Measurements from ENCODE around the gene RHOU. TPM values are rescaled to one million over a fixed set of nuclear protein-coding genes. Genes with fewer than 3 reads are reported as not detected.

Gene RHOU
- total RNA-seq, 1 experiment from 2014 or later = 6.5 TPM

GRCh38 chr1:228777236-228777635 lies 42.0 kb downstream of the RHOU start:
- Mint-ChIP-seq H3K36me3 (ENCODE audit: insufficient read depth, unreplicated experiment) (no peaks in the 10 kb centered on the region), H3K27me3 (ENCODE audit: unreplicated experiment) (no peaks in the 10 kb centered on the region), H3K9me3 (ENCODE audit: low read depth, unreplicated experiment) (no peaks in the 10 kb centered on the region), H3K4me1 (ENCODE audit: low read depth, unreplicated experiment) (no peaks in the 10 kb centered on the region), H3K27ac (ENCODE audit: unreplicated experiment) (no peak overlapping the region), H3K4me3 (ENCODE audit: low read depth, unreplicated experiment) (no peak overlapping the region)
- TF ChIP-seq CTCF (IDR thresholded peaks at IDR 0.05; ENCODE audit: unreplicated experiment) = no peak
- intact Hi-C loops (cut with micrococcal nuclease; ENCODE audit: unreplicated experiment) = no loop called here
- no peak for DNase-seq
- BruUV-seq (replicated peaks) = no TSS peak
- CTCF ChIA-PET = no interaction called here

- Mint-ChIP-seq H3K4me3 (ENCODE audit: low read depth, unreplicated experiment) (no peak overlapping the region), H3K27me3 (ENCODE audit: unreplicated experiment) (no peaks in the 10 kb centered on the region), H3K9me3 (ENCODE audit: low read depth, unreplicated experiment) (no peaks in the 10 kb centered on the region), H3K36me3 (ENCODE audit: insufficient read depth, unreplicated experiment) (no peaks in the 10 kb centered on the region), H3K27ac (ENCODE audit: unreplicated experiment) (no peak overlapping the region), H3K4me1 (ENCODE audit: low read depth, unreplicated experiment) (no peaks in the 10 kb centered on the region)
- no peak for TF ChIP-seq CTCF (IDR thresholded peaks at IDR 0.05; ENCODE audit: unreplicated experiment)
- BruUV-seq (replicated peaks) = no TSS peak
- intact Hi-C loops (cut with micrococcal nuclease; ENCODE audit: unreplicated experiment) = no loop called here
- DNase-seq = no peak
- CTCF ChIA-PET = interaction anchor here (0.6 to 0.9 kb wide), 2 partner anchors 83 to 465 kb away, joined by 3 read pairs; no protein-coding TSS in a partner anchor
These were observed 42.7 kb downstream of the RHOU start for GRCh38 chr1:228778026-228778425.

- Mint-ChIP-seq H3K27ac (ENCODE audit: unreplicated experiment) (no peak overlapping the region), H3K9me3 (ENCODE audit: low read depth, unreplicated experiment) (no peaks in the 10 kb centered on the region), H3K27me3 (ENCODE audit: unreplicated experiment) (no peaks in the 10 kb centered on the region), H3K36me3 (ENCODE audit: insufficient read depth, unreplicated experiment) (no peaks in the 10 kb centered on the region), H3K4me1 (ENCODE audit: low read depth, unreplicated experiment) (no peaks in the 10 kb centered on the region), H3K4me3 (ENCODE audit: low read depth, unreplicated experiment) (no peak overlapping the region)
- no peak for DNase-seq
- intact Hi-C loops (cut with micrococcal nuclease; ENCODE audit: unreplicated experiment) = no loop called here
- no peak for TF ChIP-seq CTCF (IDR thresholded peaks at IDR 0.05; ENCODE audit: unreplicated experiment)
- BruUV-seq (replicated peaks) = no TSS peak
- CTCF ChIA-PET = interaction anchor here (0.6 to 0.9 kb wide), 2 partner anchors 82 to 466 kb away, joined by 3 read pairs; no protein-coding TSS in a partner anchor
These were observed 43.2 kb downstream of the RHOU start for GRCh38 chr1:228778466-228778865.

GRCh38 chr1:228778961-228779360 lies 43.7 kb downstream of the RHOU start:
- CTCF ChIA-PET = no interaction called here
- no peak for TF ChIP-seq CTCF (IDR thresholded peaks at IDR 0.05; ENCODE audit: unreplicated experiment)
- Mint-ChIP-seq H3K27ac (ENCODE audit: unreplicated experiment) (no peak overlapping the region), H3K9me3 (ENCODE audit: low read depth, unreplicated experiment) (no peaks in the 10 kb centered on the region), H3K27me3 (ENCODE audit: unreplicated experiment) (no peaks in the 10 kb centered on the region), H3K4me1 (ENCODE audit: low read depth, unreplicated experiment) (no peaks in the 10 kb centered on the region), H3K36me3 (ENCODE audit: insufficient read depth, unreplicated experiment) (no peaks in the 10 kb centered on the region), H3K4me3 (ENCODE audit: low read depth, unreplicated experiment) (no peak overlapping the region)
- intact Hi-C loops (cut with micrococcal nuclease; ENCODE audit: unreplicated experiment) = no loop called here
- DNase-seq = no peak
- BruUV-seq (replicated peaks) = no TSS peak

All from Calu3 (cell line).